Activated T-helper 1 cell treated with anti-CD3 and anti-CD28 coated beads, Interleukin-12 subunit alpha, Interleukin-12 subunit beta, Interleukin-2, Interleukin-4 antibody, amounts not matched to agents 30 ng/mL and 10 ng/mL and 1 ng/mL, durations not matched to agents 14 hours and 24 hours and 36 hours (primary cell): ENCODE measurements around the gene DGKI. TPM values are rescaled to one million over a fixed set of nuclear protein-coding genes. Genes with fewer than 3 reads are reported as not detected.

Experiments used
- DNase-seq: peaks from one replicate; pipeline ENCODE4 v3.0.0; 2021; ENCODE audit warnings: low spot score
- H3K27ac Mint-ChIP-seq: one replicate; pipeline ENCODE4 v1.8.0; 2021; ENCODE audit warnings: mild to moderate bottlenecking, mixed read lengths
- H3K27me3 Mint-ChIP-seq: one replicate; pipeline ENCODE4 v1.8.0; 2022; ENCODE audit warnings: mild to moderate bottlenecking, moderate library complexity, mixed read lengths; ENCODE audit not compliant: insufficient read depth
- H3K36me3 Mint-ChIP-seq: one replicate; pipeline ENCODE4 v1.8.0; 2021; ENCODE audit warnings: low read depth, mixed read lengths
- H3K4me1 Mint-ChIP-seq: one replicate; pipeline ENCODE4 v1.8.0; 2021; ENCODE audit warnings: low read depth, mixed read lengths
- H3K4me3 Mint-ChIP-seq: one replicate; pipeline ENCODE4 v1.8.0; 2021; ENCODE audit warnings: mild to moderate bottlenecking, moderate library complexity, mixed read lengths
- H3K9me3 Mint-ChIP-seq: one replicate; pipeline ENCODE4 v1.8.0; 2021; ENCODE audit warnings: mixed read lengths
- intact Hi-C: fragments of 100-400 bp; cut with micrococcal nuclease; formaldehyde crosslinking; loops from one replicate; pipeline ENCODE4 v1.15.1; 2024
- total RNA-seq: library from RNA; stranded (reverse); gene quantifications from 2 replicates; pipeline ENCODE4 v1.2.3, GENCODE V29; 2022

The DGKI gene
- total RNA-seq, 1 donor from 2014 or later = 27.3 TPM

GRCh38 chr7:137656850-137657232, 189.9 kb downstream of the DGKI start:
- H3K27ac Mint-ChIP-seq = no peak overlapping the region
- no peaks in the 10 kb centered on the region for H3K4me1 Mint-ChIP-seq
- no peaks in the 10 kb centered on the region for H3K36me3 Mint-ChIP-seq
- no peaks in the 10 kb centered on the region for H3K9me3 Mint-ChIP-seq
- intact Hi-C loops = loop anchor here (1.0 to 10.0 kb wide), 3 partner anchors 242 to 1078 kb away; no protein-coding TSS in a partner anchor
- DNase-seq = no peak
- H3K4me3 Mint-ChIP-seq = no peak overlapping the region
- peaks cover 2% of the 10 kb centered on the region for H3K27me3 Mint-ChIP-seq

- Mint-ChIP-seq H3K4me1 (no peaks in the 10 kb centered on the region), H3K27ac (no peak overlapping the region), H3K36me3 (no peaks in the 10 kb centered on the region), H3K9me3 (no peaks in the 10 kb centered on the region), H3K4me3 (no peak overlapping the region), H3K27me3 (peaks cover 2% of the 10 kb centered on the region)
- peak; percentile 35 for DNase-seq
- intact Hi-C loops = loop anchor here (1.0 to 10.0 kb wide), 3 partner anchors 243 to 1078 kb away; no protein-coding TSS in a partner anchor
These were observed 190.4 kb downstream of the DGKI start for GRCh38 chr7:137656227-137656849.

GRCh38 chr7:137655804-137656203, 191.0 kb downstream of the DGKI start:
- no peaks in the 10 kb centered on the region for H3K36me3 Mint-ChIP-seq
- no peaks in the 10 kb centered on the region for H3K9me3 Mint-ChIP-seq
- no peak overlapping the region for H3K4me3 Mint-ChIP-seq
- peaks cover 2% of the 10 kb centered on the region for H3K27me3 Mint-ChIP-seq
- no peak overlapping the region for H3K27ac Mint-ChIP-seq
- H3K4me1 Mint-ChIP-seq = no peaks in the 10 kb centered on the region
- intact Hi-C loops = loop anchor here (1.0 to 10.0 kb wide), 3 partner anchors 243 to 1079 kb away; no protein-coding TSS in a partner anchor
- DNase-seq = no peak

GRCh38 chr7:137652721-137653120, 194.1 kb downstream of the DGKI start:
- DNase-seq = no peak
- no peak overlapping the region for H3K4me3 Mint-ChIP-seq

GRCh38 chr7:137647905-137648565, 198.7 kb downstream of the DGKI start:
- intact Hi-C loops = no loop called here
- Mint-ChIP-seq H3K36me3 (no peaks in the 10 kb centered on the region), H3K27me3 (no peaks in the 10 kb centered on the region), H3K4me3 (no peak overlapping the region), H3K27ac (no peak overlapping the region), H3K9me3 (no peaks in the 10 kb centered on the region), H3K4me1 (no peaks in the 10 kb centered on the region)
- DNase-seq = no peak

More at GRCh38 chr7:137652721-137653120, 194.1 kb downstream of the DGKI start:
- H3K27me3 Mint-ChIP-seq = no peaks in the 10 kb centered on the region
- no peak overlapping the region for H3K27ac Mint-ChIP-seq
- no peaks in the 10 kb centered on the region for H3K4me1 Mint-ChIP-seq
- no peaks in the 10 kb centered on the region for H3K9me3 Mint-ChIP-seq
- intact Hi-C loops = loop anchor here (10.0 kb wide), 1 partner anchor 1082 kb away; no protein-coding TSS in a partner anchor
- no peaks in the 10 kb centered on the region for H3K36me3 Mint-ChIP-seq

GRCh38 chr7:137642472-137642871, 204.3 kb downstream of the DGKI start:
- H3K9me3 Mint-ChIP-seq = no peaks in the 10 kb centered on the region
- H3K36me3 Mint-ChIP-seq = no peaks in the 10 kb centered on the region
- H3K27me3 Mint-ChIP-seq = no peaks in the 10 kb centered on the region
- H3K4me3 Mint-ChIP-seq = no peak overlapping the region
- H3K27ac Mint-ChIP-seq = no peak overlapping the region
- DNase-seq = no peak
- intact Hi-C loops = no loop called here
- no peaks in the 10 kb centered on the region for H3K4me1 Mint-ChIP-seq

GRCh38 chr7:137642031-137642430, 204.7 kb downstream of the DGKI start:
- Mint-ChIP-seq H3K9me3 (no peaks in the 10 kb centered on the region), H3K4me1 (no peaks in the 10 kb centered on the region), H3K27ac (no peak overlapping the region), H3K27me3 (no peaks in the 10 kb centered on the region), H3K36me3 (no peaks in the 10 kb centered on the region), H3K4me3 (no peak overlapping the region)
- DNase-seq = no peak
- intact Hi-C loops = no loop called here

GRCh38 chr7:137636376-137636775, 210.4 kb downstream of the DGKI start:
- intact Hi-C loops = no loop called here
- Mint-ChIP-seq H3K9me3 (no peaks in the 10 kb centered on the region), H3K27me3 (no peaks in the 10 kb centered on the region), H3K4me1 (no peaks in the 10 kb centered on the region), H3K27ac (no peak overlapping the region), H3K4me3 (no peak overlapping the region), H3K36me3 (no peaks in the 10 kb centered on the region)
- no peak for DNase-seq

GRCh38 chr7:137635874-137636273, 210.9 kb downstream of the DGKI start:
- no peaks in the 10 kb centered on the region for H3K9me3 Mint-ChIP-seq
- intact Hi-C loops = no loop called here

GRCh38 chr7:137635132-137635531, 211.6 kb downstream of the DGKI start:
- Mint-ChIP-seq H3K36me3 (no peaks in the 10 kb centered on the region), H3K27ac (no peak overlapping the region), H3K27me3 (peaks cover 2% of the 10 kb centered on the region), H3K9me3 (no peaks in the 10 kb centered on the region), H3K4me3 (no peak overlapping the region), H3K4me1 (no peaks in the 10 kb centered on the region)
- intact Hi-C loops = no loop called here
- DNase-seq = no peak

More at GRCh38 chr7:137635874-137636273, 210.9 kb downstream of the DGKI start:
- Mint-ChIP-seq H3K4me3 (no peak overlapping the region), H3K4me1 (no peaks in the 10 kb centered on the region), H3K36me3 (no peaks in the 10 kb centered on the region), H3K27me3 (peaks cover 2% of the 10 kb centered on the region), H3K27ac (no peak overlapping the region)
- DNase-seq = no peak

GRCh38 chr7:137634356-137634755, 212.4 kb downstream of the DGKI start:
- peaks cover 2% of the 10 kb centered on the region for H3K27me3 Mint-ChIP-seq
- H3K4me3 Mint-ChIP-seq = no peak overlapping the region
- H3K9me3 Mint-ChIP-seq = no peaks in the 10 kb centered on the region
- no peak for DNase-seq
- intact Hi-C loops = no loop called here
- H3K4me1 Mint-ChIP-seq = no peaks in the 10 kb centered on the region
- H3K27ac Mint-ChIP-seq = no peak overlapping the region
- H3K36me3 Mint-ChIP-seq = no peaks in the 10 kb centered on the region

GRCh38 chr7:137633133-137633532, 213.6 kb downstream of the DGKI start:
- intact Hi-C loops = no loop called here
- Mint-ChIP-seq H3K36me3 (no peaks in the 10 kb centered on the region), H3K4me3 (no peak overlapping the region), H3K27me3 (peaks cover 2% of the 10 kb centered on the region), H3K9me3 (no peaks in the 10 kb centered on the region), H3K27ac (no peak overlapping the region), H3K4me1 (no peaks in the 10 kb centered on the region)
- no peak for DNase-seq

- Mint-ChIP-seq H3K27me3 (peaks cover 4% of the 10 kb centered on the region), H3K4me1 (no peaks in the 10 kb centered on the region), H3K9me3 (no peaks in the 10 kb centered on the region), H3K36me3 (no peaks in the 10 kb centered on the region), H3K27ac (no peak overlapping the region), H3K4me3 (no peak overlapping the region)
- DNase-seq = no peak
- intact Hi-C loops = no loop called here
These were observed 218.6 kb downstream of the DGKI start for GRCh38 chr7:137628216-137628615.
